ENCODE data around the gene ADGRL4. TPM values are rescaled to one million over a fixed set of nuclear protein-coding genes. Genes with fewer than 3 reads are reported as not detected.

The ADGRL4 gene
- total RNA-seq, 1 donor: 16.6 TPM

DNA sequence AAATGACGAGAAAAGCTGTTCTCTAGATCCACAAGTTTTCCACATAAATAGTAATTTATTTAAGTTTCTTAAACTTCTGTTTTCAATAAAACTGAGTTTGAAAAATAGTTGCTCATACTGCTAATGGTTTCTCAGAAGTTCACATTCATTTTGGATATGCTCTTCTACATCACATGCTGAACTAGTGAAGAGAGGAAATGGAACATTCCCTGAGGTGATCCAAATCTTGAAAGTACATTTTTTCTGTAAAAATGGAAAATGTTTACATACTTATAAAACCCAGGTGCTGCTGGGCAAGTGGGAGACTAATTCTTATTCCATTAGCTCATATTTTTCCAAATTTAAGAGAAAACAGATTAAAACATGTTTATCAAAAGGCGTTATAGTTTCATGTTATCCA lies 111.7 kb downstream of the ADGRL4 start:
- H3K27me3 ChIP-seq (ENCODE audit: insufficient read depth, low read length): no peaks in the 10 kb centered on the region
- no peak overlapping the region for H3K27ac ChIP-seq (ENCODE audit: low read depth, low read length)
- H3K4me3 ChIP-seq (ENCODE audit: insufficient read depth, low read length): no peak overlapping the region
- H4K20me1 ChIP-seq (ENCODE audit: insufficient read depth, low read length): no peaks in the 10 kb centered on the region
- no peaks in the 10 kb centered on the region for H3K79me2 ChIP-seq (ENCODE audit: insufficient read depth, low read length)
- H3K36me3 ChIP-seq (ENCODE audit: insufficient read depth, low read length): no peaks in the 10 kb centered on the region
- no peak overlapping the region for H2AFZ ChIP-seq (ENCODE audit: low read length)
- no peak overlapping the region for H3K4me2 ChIP-seq (ENCODE audit: insufficient read depth, low read length)
- H3K9me3 ChIP-seq (ENCODE audit: low read depth, low read length): no peaks in the 10 kb centered on the region
- DNase-seq (ENCODE audit: insufficient read length, low spot score, missing footprints): no peak
- TF ChIP-seq, protein P1, sequence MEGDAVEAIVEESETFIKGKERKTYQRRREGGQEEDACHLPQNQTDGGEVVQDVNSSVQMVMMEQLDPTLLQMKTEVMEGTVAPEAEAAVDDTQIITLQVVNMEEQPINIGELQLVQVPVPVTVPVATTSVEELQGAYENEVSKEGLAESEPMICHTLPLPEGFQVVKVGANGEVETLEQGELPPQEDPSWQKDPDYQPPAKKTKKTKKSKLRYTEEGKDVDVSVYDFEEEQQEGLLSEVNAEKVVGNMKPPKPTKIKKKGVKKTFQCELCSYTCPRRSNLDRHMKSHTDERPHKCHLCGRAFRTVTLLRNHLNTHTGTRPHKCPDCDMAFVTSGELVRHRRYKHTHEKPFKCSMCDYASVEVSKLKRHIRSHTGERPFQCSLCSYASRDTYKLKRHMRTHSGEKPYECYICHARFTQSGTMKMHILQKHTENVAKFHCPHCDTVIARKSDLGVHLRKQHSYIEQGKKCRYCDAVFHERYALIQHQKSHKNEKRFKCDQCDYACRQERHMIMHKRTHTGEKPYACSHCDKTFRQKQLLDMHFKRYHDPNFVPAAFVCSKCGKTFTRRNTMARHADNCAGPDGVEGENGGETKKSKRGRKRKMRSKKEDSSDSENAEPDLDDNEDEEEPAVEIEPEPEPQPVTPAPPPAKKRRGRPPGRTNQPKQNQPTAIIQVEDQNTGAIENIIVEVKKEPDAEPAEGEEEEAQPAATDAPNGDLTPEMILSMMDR (IDR thresholded peaks at IDR 0.05; ENCODE audit: extremely low read depth, low read depth, low read length): no peak
- peaks cover 8% of the 10 kb centered on the region for H3K4me1 ChIP-seq (ENCODE audit: insufficient read depth, low read length)

DNA sequence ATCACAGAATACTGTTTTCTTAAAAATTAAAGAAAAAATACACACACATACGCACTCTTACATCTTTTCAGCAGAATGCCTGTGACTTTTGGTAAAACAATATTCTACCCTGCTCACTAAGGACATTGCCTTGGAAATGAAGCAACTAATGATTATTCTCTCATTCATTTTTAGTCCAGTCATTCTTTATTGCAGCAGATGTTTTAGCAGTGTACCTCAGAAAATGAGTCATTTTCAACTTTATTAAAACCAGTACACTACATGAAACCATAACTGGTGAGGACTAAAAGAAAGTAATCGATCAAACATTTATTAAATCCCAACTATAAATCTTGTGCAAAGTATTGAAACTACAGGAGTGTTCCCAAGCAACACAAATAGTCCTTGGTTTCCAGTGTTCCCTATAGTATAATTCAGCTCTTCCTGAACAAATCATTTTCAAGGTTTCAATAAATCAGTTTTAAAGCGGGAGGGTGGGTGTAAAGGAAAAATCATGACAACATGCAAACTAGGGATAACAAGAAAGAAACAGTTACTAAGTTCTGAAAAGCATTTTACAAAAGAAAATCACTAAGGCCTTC lies 114.2 kb downstream of the ADGRL4 start:
- no peak overlapping the region for H3K4me3 ChIP-seq (ENCODE audit: insufficient read depth, low read length)
- H3K79me2 ChIP-seq (ENCODE audit: insufficient read depth, low read length): no peaks in the 10 kb centered on the region
- H3K27me3 ChIP-seq (ENCODE audit: insufficient read depth, low read length): no peaks in the 10 kb centered on the region
- no peak overlapping the region for H3K27ac ChIP-seq (ENCODE audit: low read depth, low read length)
- TF ChIP-seq, protein P1 (IDR thresholded peaks at IDR 0.05; ENCODE audit: extremely low read depth, low read depth, low read length): no peak
- no peaks in the 10 kb centered on the region for H4K20me1 ChIP-seq (ENCODE audit: insufficient read depth, low read length)
- no peaks in the 10 kb centered on the region for H3K36me3 ChIP-seq (ENCODE audit: insufficient read depth, low read length)
- peak overlapping the region; percentile 39 for H2AFZ ChIP-seq (ENCODE audit: low read length)
- H3K9me3 ChIP-seq (ENCODE audit: low read depth, low read length): no peaks in the 10 kb centered on the region
- H3K4me1 ChIP-seq (ENCODE audit: insufficient read depth, low read length): peaks cover 8% of the 10 kb centered on the region
- peak overlapping the region; percentile 14 for H3K4me2 ChIP-seq (ENCODE audit: insufficient read depth, low read length)
- no peak for DNase-seq (ENCODE audit: insufficient read length, low spot score, missing footprints)

DNA sequence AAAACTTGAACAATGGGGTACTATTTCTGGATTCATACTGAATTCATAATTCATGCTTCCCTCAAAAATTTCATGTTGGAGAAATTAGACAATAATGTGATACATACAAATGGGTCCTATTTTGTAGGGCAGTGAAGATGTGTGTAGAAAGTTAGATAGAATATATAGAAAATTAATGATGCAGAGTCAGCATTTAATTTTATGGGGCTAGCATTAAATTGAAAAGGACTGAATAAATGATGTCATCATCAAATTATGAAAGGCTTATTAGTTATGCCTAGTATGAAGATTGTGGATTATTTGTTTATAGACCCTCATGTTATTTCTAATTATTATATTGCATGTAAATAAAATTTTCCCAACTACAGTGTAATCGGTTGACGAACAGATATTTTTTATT lies 119.1 kb downstream of the ADGRL4 start:
- H3K4me2 ChIP-seq (ENCODE audit: insufficient read depth, low read length): no peak overlapping the region
- no peak for DNase-seq (ENCODE audit: insufficient read length, low spot score, missing footprints)
- no peaks in the 10 kb centered on the region for H3K9me3 ChIP-seq (ENCODE audit: low read depth, low read length)
- H3K79me2 ChIP-seq (ENCODE audit: insufficient read depth, low read length): no peaks in the 10 kb centered on the region
- TF ChIP-seq, protein P1 (IDR thresholded peaks at IDR 0.05; ENCODE audit: extremely low read depth, low read depth, low read length): no peak
- no peak overlapping the region for H2AFZ ChIP-seq (ENCODE audit: low read length)
- H3K4me1 ChIP-seq (ENCODE audit: insufficient read depth, low read length): peaks cover 7% of the 10 kb centered on the region
- H3K27me3 ChIP-seq (ENCODE audit: insufficient read depth, low read length): no peaks in the 10 kb centered on the region
- no peak overlapping the region for H3K27ac ChIP-seq (ENCODE audit: low read depth, low read length)
- H3K36me3 ChIP-seq (ENCODE audit: insufficient read depth, low read length): no peaks in the 10 kb centered on the region
- H3K4me3 ChIP-seq (ENCODE audit: insufficient read depth, low read length): no peak overlapping the region
- H4K20me1 ChIP-seq (ENCODE audit: insufficient read depth, low read length): no peaks in the 10 kb centered on the region

DNA sequence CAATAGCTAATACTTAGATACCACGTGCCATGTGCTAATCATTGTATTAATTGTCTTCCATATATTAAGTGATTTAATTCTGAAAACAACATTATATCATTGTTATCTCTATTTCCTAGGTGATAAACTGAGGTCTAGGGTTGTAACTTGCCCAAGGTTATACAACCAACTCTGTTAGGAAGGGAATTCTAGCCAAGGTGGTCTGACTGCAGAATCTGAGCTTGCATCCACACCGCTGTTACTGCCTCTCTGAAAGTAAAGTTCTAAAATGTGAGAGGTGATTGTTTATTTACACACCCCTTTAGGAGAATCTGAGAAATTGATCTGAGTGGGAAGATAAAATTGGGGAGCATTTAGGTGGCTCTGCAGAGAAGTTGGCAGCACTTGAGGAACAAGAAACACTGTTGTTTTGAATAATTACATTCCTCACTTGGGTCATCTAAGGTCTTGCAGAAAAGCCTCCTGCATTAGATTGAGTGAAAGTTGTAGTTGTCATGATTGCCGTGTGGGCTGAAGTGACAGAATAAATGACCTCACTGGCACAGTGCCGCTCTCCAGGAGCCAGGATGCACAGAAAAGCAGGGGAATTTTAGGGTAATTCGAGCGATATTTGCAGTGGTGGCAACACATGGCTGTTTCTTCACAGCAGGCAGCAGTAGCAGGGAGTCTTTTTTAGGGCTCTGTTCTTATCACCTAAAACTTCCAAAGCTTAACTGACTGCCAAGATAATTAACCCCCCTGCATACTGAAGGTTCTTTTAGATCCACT lies 121.7 kb downstream of the ADGRL4 start:
- TF ChIP-seq, protein P1 (IDR thresholded peaks at IDR 0.05; ENCODE audit: extremely low read depth, low read depth, low read length): no peak
- H3K27ac ChIP-seq (ENCODE audit: low read depth, low read length): no peak overlapping the region
- no peaks in the 10 kb centered on the region for H4K20me1 ChIP-seq (ENCODE audit: insufficient read depth, low read length)
- peaks cover 3% of the 10 kb centered on the region for H3K4me1 ChIP-seq (ENCODE audit: insufficient read depth, low read length)
- H3K79me2 ChIP-seq (ENCODE audit: insufficient read depth, low read length): no peaks in the 10 kb centered on the region
- no peaks in the 10 kb centered on the region for H3K9me3 ChIP-seq (ENCODE audit: low read depth, low read length)
- H3K4me3 ChIP-seq (ENCODE audit: insufficient read depth, low read length): no peak overlapping the region
- H2AFZ ChIP-seq (ENCODE audit: low read length): no peak overlapping the region
- H3K27me3 ChIP-seq (ENCODE audit: insufficient read depth, low read length): no peaks in the 10 kb centered on the region
- H3K4me2 ChIP-seq (ENCODE audit: insufficient read depth, low read length): peak overlapping the region; percentile 30
- peak; percentile 1 for DNase-seq (ENCODE audit: insufficient read length, low spot score, missing footprints)
- H3K36me3 ChIP-seq (ENCODE audit: insufficient read depth, low read length): no peaks in the 10 kb centered on the region
